HG02588 (cell line): ENCODE results near the gene CACNA1B.
"Not testable (repeated sequence)": the region's sequence is repeated elsewhere in the genome, so short reads cannot be mapped to it uniquely, and the experiment has no call there.

ENCODE experiments used
- ATAC-seq: cut with Tn5 transposase; IDR thresholded peaks from one replicate; pipeline ENCODE4 v1.9.1; 2021; ENCODE audit warnings: mild to moderate bottlenecking, moderate library complexity; ENCODE audit not compliant: unreplicated experiment

Gene CACNA1B

DNA sequence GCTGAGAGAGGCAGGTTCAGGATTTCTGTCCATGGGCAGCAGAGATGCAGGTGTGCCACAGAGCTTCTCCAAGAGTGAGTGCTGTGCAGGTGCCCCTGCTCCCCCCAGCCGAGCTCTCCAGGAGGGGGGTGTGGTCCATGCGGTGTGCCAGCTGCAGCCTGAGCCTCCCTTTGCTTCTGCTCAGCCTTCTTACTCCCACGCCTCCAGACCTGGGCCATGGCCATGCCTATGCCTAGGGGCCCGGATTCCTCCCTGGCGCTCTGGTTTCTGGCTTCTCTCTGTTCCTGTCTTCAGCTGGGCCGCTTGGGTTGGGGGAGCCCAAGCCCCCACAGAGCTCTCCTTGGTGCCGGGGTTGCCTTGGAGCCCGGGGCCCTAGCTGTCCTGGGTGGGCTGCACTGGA is 133.3 kb downstream of the CACNA1B start:
- ATAC-seq, result no peak

DNA sequence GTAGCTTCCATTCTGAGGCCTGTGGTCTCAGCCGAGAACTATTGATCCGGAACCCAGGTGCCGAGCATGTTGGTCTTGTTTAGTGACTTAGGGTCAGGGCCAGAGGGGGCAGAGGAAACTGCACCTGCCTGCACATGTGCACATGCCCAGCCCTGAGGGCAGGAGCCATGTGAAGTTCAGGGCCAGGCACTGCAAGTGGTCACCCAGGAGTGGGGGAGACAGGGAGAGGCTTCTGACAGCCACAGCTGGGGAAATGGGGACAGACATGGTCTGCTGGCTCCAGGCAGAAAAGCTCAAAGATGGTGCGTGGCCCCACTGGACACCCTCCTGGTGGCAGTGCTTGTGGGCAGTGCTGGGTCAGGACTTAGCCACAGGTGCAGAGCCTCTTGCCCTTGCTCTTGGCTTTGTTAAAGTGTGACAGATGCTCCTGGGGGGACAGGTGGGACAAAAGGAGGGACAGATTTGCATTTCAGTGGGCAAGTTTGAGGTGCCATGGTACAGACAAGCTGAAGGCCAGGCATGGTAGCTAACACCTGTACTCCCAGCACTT is 134.4 kb downstream of the CACNA1B start:
- no peak for ATAC-seq

GRCh38 chr9:138013273-138013672 is 135.7 kb downstream of the CACNA1B start:
- ATAC-seq, result no peak

- no peak for ATAC-seq
Measured at GRCh38 chr9:138013836-138014562, 136.4 kb downstream of the CACNA1B start.

- ATAC-seq, result no peak
Measured at GRCh38 chr9:138014563-138014945, 137.0 kb downstream of the CACNA1B start.

DNA sequence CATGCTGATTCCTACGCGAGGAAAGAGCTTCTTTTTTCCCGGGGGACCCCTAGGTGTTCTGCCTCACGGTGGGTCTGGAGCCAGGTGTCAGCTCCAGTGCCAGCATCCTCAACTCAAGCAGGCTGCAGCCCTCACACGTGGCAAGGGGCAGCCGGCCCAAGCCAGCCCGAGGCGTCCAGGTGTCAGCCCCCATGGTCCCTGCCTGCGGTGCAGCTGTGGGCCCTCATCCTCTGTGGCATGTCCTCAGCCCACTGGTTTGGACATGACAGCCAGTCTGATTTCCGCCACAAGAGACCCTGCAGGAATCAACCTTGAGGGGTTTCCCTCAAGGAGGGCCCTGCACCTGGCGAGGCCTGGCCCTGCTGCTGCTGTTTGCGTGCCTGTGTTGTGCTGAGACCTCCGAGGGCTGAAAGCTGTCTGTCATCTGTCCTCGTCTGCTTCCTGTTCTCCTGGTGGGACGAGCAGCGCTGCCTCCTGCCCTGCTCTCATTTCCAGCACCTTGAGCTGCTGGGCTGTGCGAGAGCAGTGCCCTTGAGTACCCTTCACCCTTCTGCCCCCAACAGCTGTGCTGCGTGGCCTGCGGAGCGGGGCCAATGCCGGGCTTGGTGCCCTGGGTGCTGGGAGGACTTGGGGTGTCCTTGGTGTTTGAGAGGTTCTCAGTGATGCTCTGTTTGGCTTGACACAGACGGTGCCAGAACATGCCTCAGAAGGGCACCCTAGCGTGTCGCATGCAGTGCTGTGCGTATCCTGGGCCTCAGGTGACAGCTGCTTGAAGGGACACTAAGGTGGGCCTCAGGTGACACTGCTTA is 137.6 kb downstream of the CACNA1B start:
- no peak for ATAC-seq

DNA sequence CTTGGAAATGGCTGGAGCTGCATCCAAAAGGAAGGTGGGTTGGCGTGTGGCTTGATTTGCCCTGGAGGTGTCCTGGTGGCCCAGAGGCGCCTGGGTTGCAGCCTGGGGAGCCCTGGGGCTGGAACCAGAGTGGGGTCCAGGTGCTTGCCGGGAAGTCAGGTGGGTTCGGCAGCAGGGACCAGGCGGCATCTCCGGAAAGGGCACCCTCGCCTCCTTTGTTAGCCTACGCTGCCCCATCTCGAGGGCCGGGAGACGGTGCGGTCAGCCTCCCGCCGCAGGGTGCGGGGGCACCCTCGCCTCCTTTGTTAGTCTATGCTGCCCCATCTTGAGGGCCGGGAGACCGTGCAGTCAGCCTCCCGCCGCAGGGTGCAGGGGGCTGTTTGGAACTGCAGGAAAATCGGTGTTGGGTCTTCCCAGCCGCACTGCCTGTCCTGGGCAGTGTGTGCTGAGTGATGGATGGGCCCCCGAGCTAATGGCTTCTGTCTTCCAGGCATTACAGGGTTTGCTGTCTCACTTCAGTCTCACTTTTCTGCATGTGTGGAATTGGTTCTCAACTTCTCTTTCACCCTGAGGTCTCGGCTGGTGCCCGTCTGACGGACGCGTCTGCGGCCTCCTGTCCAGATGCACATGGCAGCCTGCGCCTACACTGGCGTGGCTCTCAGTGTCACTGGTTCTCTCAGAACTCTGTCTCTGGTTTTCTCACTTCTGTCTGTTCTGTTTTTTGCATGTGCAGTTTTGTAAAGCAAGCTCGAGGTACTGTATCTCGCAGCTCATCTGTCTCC is 139.0 kb downstream of the CACNA1B start:
- no peak for ATAC-seq

DNA sequence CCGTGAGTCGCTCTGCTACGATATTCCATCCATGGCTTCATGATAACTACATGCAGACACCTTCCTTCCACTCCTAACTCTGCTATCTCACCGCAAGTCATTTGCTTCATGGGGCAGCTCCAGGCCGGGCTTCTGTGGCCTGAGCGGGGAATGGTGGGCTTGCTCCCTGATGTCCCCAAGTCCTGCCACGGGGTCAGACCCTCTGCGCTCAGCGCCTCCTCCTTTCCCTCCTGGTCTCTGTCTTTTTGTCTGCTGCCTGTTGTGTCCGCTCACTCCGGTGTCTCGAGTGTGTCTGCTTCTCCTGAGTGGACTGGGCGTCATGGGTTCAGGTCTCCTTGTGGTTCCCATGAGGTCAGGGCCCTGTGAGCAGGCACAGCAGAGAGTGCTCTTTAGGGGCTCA is 139.6 kb downstream of the CACNA1B start:
- ATAC-seq, result no peak

DNA sequence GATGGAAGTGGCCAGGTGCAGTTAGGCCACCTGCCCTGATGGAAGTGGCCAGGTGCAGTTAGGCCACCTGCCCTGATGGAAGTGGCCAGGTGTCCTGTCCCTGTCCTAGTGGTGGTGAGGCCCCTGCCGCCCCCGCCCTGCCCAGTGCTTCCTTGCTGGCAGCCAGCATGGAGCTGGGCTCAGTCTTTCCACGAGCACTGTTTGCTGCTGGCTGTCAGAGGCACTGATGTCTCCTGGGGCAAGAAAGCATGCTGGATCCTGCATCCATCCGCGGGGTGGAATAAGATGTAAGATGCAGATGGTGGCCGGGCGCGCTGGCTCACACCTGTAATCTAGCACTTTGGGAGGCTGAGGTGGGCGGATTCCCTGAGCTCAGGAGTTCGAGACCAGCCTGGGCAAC is 141.9 kb downstream of the CACNA1B start:
- not testable (repeated sequence) for ATAC-seq

DNA sequence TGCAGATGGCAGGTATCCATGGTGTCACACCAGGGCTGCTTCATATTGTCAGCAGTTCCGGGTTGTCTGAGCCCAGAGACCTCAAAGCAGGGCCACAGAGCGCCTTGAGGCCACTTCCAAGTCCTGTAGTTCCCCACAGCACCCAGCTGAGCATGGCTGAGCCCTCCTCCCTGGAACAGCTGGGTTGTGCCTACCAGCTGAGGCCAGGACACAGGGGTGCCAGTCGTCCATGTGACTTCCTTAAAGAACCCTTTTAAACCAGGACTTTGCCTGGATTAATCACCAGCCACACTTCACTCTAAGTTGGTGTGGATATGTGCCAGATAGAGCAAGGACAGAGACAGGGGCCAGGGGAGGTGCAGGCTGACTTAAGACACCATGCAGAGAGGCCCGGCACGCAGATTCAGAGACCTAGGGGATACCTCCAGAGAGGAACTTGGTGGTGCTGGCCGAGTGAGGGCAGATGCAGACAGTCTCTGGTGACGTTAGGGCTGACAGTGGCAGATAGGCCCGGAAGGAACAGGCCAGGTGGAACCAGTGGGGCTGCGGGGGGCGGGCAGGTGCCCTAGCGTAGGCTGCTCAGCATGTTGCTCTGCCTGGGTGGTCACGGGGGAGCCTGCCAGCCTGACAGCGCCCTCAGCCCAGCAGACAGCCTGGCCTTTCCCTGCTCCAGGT is 142.7 kb downstream of the CACNA1B start:
- no peak for ATAC-seq

- ATAC-seq, result no peak
Measured at GRCh38 chr9:138020795-138021182, 143.2 kb downstream of the CACNA1B start.

DNA sequence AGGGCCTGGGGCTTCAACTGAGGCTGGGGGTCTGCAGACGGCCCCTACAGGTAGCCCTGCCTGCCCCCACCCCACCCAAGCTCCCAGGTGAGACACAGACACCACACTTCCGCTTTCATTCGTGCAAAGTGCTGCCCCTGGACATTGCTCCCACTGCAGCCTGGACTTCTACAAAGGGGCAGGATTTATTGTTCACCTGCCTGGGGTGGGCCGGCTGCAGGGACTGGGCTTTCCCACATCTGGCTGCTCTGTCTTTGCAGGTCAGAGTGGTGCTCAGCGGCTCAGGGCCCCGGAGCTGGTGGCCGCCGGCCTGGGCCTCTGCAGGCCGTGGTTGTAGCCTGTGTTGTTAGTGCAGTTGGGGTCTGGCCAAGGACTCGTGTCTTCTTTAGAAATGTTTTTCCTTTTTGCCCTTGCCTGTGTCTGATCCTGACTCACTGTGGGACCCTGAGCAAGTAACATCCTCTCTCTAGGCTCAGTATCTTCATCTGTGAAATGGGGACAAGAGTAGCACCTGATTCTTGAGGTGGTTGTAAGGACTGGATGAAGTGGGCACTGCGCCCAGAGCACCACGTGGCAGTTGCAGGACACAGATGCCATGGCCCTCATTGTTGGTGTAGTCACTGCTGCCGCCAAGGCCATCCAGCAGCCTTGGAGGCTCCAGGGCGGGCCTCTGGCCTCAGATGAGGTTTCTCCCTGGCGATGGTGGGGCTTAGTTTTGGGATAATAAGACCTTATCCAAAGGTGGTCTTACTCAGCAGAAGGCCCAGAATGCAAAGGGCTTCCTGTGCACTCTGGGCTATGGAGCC is 143.9 kb downstream of the CACNA1B start:
- no peak for ATAC-seq

DNA sequence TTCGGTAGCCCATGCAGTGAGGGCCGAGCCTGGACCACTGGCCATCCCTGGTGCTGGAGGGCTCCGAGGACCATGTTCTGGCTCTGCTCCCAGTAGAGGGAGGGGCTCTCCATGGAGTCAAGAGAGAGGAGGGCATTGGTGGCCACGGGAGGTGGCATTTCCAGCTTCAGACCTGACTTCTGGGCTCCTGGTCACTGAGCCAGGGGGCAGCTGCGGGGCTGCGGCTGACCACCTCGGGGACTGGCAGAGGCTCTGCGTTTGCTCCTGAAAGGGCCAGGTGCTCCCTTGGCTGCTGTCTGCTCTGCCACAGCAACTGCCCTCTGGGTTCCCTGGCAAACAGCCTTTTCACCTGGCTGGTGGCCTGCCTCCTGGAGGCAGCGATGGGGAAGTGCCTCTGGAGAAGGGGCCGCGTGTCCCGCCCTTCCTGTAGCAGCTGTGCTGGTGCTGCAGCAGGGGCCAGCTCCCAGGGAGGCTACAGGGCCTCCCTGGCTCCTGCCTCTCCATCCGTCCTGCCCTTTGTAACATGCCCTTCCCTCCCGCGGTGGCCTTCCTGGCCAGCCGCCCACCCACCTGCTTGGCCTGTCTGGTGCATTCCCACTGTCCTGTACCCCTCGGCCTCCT is 144.6 kb downstream of the CACNA1B start:
- ATAC-seq, result no peak

- ATAC-seq, result no peak
Measured at GRCh38 chr9:138022756-138023393, 145.3 kb downstream of the CACNA1B start.

- no peak for ATAC-seq
Measured at GRCh38 chr9:138023394-138024124, 146.0 kb downstream of the CACNA1B start.

DNA sequence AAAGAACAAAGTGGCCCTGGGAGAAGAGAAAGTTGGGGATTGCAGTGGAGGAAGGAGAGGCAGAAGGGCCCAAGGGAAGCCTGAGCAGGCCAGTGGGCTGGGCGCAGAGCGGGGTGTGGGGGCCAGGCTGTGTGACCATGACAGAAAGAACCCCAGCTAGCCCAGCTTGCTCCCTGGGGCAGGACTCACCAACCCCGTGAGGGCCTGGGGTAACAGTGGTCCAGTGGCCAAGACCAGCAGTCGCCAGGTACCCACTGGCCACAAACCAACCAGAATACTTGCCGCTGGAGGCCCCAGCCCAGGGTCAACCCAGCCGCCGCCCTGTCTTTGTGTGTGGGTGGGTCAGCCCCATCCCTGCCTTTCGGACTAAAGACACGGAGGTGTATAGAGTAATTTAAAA is 146.5 kb downstream of the CACNA1B start:
- ATAC-seq, result no peak

DNA sequence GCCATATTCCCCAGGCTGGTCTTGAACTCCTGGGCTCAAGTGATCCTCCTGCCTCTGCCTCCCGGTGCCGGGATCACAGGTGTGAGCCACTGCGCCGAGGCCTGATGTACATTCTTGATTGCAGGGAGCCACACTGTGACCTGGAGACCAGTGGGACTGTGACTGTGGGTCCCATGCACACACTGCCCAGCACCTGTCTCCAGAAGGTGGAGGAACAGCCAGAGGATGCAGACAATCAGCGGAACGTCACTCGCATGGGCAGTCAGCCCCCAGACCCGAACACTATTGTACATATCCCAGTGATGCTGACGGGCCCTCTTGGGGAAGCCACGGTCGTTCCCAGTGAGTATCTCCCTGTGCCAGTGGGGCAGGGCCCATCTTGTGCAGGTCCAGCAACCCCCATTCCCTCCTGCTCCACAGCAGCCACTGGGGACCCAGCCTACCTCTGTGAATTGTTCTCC is 147.3 kb downstream of the CACNA1B start:
- no peak for ATAC-seq

DNA sequence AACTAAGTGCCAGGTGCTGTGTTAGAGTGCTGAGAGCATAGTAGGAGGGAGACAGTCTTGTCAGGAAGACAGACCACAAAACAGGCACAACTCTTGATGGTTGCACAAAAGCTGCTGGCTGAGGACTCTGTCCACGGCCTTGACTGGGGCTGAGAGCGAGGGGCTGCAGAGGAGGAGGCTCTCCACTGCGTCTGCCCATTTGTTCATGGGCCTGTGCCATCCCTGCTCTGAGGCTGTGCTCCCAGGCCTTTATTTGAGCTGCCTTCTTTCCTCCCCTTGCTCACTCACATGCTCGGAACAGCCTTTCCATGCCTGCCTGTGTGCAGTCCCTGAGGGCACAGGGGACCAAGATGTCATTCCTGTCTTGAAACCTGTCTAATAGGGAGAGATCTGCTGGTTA is 147.8 kb downstream of the CACNA1B start:
- ATAC-seq, result no peak
